ENCODE measurements around the gene DEDD. TPM values are rescaled to one million over a fixed set of nuclear protein-coding genes. Genes with fewer than 3 reads are reported as not detected.

Gene DEDD
- total RNA-seq, 4 donors from 2014 or later = 20.1 to 48.8 (median 27.0) TPM

DNA sequence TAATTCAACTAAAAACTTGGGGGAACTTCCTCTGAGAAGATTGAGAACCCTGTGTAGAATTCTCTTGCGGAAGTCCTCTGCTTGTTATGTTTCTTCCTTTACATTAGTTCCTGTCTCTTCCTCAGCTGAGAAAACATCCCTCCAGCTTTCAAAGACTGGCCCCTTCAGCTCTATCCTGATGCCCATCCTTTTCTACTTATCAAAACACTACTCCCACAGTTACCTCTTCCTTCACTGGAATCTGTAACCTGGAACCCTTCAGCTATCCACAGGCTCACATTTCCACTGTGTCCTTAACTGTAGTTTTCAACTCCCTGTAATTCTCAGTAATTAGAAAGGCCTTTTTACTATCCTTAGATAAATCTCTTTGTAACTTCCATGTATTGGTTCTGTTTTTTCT is 6.0 kb upstream of the DEDD start:
- Histone ChIP-seq H3K27ac (peak overlapping the region in 1 of 4 donors; percentile 2), H3K9me3 (no peaks in the 10 kb centered on the region), H3K36me3 (no peaks in the 10 kb centered on the region), H3K4me1 (peaks cover 0 to 25% (median 7%) of the 10 kb centered on the region in 4 donors), H3K27me3 (no peaks in the 10 kb centered on the region), H3K4me3 (no peak overlapping the region)
- DNase-seq (ENCODE audit: low spot score in 2 of 2) = no peak
- TF ChIP-seq EP300 (IDR thresholded peaks at IDR 0.05) = no peak
- TF ChIP-seq POLR2A (IDR thresholded peaks at IDR 0.05) = no peak
- TF ChIP-seq, protein P1, sequence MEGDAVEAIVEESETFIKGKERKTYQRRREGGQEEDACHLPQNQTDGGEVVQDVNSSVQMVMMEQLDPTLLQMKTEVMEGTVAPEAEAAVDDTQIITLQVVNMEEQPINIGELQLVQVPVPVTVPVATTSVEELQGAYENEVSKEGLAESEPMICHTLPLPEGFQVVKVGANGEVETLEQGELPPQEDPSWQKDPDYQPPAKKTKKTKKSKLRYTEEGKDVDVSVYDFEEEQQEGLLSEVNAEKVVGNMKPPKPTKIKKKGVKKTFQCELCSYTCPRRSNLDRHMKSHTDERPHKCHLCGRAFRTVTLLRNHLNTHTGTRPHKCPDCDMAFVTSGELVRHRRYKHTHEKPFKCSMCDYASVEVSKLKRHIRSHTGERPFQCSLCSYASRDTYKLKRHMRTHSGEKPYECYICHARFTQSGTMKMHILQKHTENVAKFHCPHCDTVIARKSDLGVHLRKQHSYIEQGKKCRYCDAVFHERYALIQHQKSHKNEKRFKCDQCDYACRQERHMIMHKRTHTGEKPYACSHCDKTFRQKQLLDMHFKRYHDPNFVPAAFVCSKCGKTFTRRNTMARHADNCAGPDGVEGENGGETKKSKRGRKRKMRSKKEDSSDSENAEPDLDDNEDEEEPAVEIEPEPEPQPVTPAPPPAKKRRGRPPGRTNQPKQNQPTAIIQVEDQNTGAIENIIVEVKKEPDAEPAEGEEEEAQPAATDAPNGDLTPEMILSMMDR (IDR thresholded peaks at IDR 0.05) = no peak
- 76 to 85% methylated on average over 1 of the region's 1 CpG for WGBS, 2 donors

DNA sequence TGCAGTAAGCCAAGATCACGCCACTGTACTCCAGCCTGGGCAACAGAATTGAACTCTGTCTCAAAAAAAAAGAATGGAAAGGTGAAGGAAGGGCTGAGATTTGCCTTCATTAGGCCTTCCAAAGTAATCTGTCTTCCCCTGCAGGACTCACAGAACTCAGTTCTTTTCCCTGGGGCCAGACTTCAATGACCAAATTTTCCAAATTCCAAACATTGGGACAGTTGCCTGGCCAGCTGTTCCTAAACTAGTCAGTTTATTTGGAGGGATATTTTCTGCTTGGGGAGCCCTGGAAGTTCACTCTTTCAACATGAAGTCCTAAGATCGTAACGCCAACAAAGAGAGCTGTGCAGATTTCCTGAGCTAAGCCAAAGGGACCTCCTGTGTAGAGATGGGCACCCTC is 5.4 kb upstream of the DEDD start:
- H3K4me1 ChIP-seq = peaks cover 0 to 26% (median 9%) of the 10 kb centered on the region in 4 donors
- H3K4me3 ChIP-seq = no peak overlapping the region
- no peaks in the 10 kb centered on the region for H3K9me3 ChIP-seq
- no peaks in the 10 kb centered on the region for H3K36me3 ChIP-seq
- 81 to 82% methylated on average over 3 of the region's 3 CpGs for WGBS, 2 donors
- no peaks in the 10 kb centered on the region for H3K27me3 ChIP-seq
- TF ChIP-seq POLR2A (IDR thresholded peaks at IDR 0.05) = no peak
- TF ChIP-seq, protein P1 (IDR thresholded peaks at IDR 0.05) = no peak
- TF ChIP-seq EP300 (IDR thresholded peaks at IDR 0.05) = no peak
- DNase-seq (ENCODE audit: low spot score in 2 of 2) = no peak
- H3K27ac ChIP-seq = no peak overlapping the region

DNA sequence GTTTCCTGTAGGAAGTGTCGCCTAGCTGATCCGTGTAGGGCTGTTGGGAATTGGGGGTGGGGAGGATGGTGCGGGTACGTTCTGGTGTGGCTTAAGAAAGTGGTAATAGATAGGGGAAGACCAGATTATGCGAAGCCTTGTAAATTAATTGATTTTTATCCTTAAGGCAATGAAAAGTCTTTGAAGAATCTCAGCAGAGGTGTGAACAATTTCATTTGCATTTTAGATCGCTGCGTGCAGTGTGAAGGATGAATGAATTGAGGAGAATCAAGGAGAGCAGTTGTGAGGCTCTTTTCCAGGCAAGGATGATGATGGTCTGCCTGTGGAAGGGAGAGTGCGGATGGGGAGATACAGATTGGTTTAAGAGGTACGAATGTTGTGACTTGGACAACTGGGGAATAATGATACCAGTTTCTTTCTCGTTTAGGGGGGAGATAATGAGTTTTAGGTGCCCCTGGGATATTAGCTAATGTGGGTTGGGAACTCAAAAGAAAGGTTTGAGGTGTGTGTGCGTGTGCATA is 813 bp upstream of the DEDD start:
- Histone ChIP-seq H3K36me3 (peaks cover 0 to 16% (median 10%) of the 10 kb centered on the region in 3 donors), H3K4me3 (peak overlapping the region; percentile 54 to 82 (median 75)), H3K4me1 (peaks cover 0 to 61% (median 23%) of the 10 kb centered on the region in 4 donors), H3K27me3 (no peaks in the 10 kb centered on the region), H3K27ac (peak overlapping the region; percentile 81 to 98 (median 95)), H3K9me3 (no peaks in the 10 kb centered on the region)
- TF ChIP-seq EP300 (IDR thresholded peaks at IDR 0.05) = no peak
- no peak for TF ChIP-seq POLR2A (IDR thresholded peaks at IDR 0.05)
- TF ChIP-seq, protein P1 (IDR thresholded peaks at IDR 0.05) = no peak
- WGBS, 2 donors = 3 to 6% methylated on average over 11 of the region's 11 CpGs
- DNase-seq (ENCODE audit: low spot score in 2 of 2) = no peak

DNA sequence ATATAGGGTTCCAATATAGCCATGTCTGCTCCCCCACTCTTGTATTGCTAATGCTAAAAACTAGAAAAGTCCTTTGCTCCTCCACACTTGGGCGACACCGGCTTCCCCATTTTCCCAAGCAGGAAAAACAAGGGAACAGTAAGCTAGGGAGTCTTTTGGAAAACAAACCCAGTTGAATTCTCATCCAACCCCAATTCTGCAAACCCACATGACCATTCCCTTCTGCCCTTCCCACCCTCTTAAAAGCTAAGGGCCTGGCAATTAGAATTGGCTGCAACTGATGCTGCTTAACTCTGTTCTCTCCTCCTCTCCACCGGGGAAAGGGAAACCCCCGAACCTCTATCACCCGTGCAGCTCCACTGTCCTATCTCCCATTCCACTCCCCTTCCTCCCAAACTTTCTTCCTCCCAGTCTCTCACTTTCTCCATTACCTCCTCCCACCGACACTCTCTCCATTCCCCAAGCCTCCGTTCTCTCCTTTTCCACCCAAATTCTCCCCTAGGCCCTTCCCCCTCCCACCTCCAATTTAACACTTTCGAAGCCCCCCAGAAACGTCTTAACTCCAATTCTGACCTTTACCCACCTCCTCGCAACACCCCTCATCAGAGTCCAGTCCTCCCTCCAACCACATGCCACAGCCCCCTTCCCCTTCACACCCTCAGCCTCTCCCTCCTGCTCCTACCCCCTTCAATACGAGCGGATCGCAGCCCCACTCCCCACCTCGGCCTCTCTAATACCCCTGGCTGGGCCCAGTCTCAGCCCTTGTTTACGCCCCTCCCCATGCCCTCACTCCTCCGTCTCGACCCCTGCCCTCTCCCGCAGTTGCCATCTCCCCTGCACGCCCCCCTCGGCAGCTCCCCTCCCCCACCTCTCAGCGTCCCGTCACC is 701 bp downstream of the DEDD start:
- peaks cover 0 to 31% (median 13%) of the 10 kb centered on the region in 3 donors for H3K36me3 ChIP-seq

More for the DNA sequence above, 701 bp downstream of the DEDD start:
- WGBS, 2 donors = 2% methylated on average over 22 of the region's 22 CpGs
- H3K27ac ChIP-seq = peak overlapping the region; percentile 81 to 98 (median 95)
- no peaks in the 10 kb centered on the region for H3K27me3 ChIP-seq
- H3K9me3 ChIP-seq = no peaks in the 10 kb centered on the region
- peak in 1 of 2 donors; percentile 41 for DNase-seq (ENCODE audit: low spot score in 2 of 2)
- peak overlapping the region; percentile 54 to 82 (median 75) for H3K4me3 ChIP-seq
- TF ChIP-seq, protein P1 (IDR thresholded peaks at IDR 0.05) = no peak
- TF ChIP-seq EP300 (IDR thresholded peaks at IDR 0.05) = peak in 1 of 2 donors; percentile 22
- peaks cover 0 to 66% (median 30%) of the 10 kb centered on the region in 4 donors for H3K4me1 ChIP-seq
